Osteoblast (primary cell): ENCODE measurements around the gene SH3TC1. TPM values are rescaled to one million over a fixed set of nuclear protein-coding genes. Genes with fewer than 3 reads are reported as not detected.

ENCODE experiments used
- DNase-seq: peaks from one replicate; pipeline ENCODE4 v3.0.0; 2011; ENCODE audit warnings: low spot score, mixed read lengths; ENCODE audit not compliant: insufficient read length; ENCODE audit errors: missing footprints
- H2AFZ ChIP-seq: 2 replicates; pipeline ENCODE4 v1.6.0; 2011; ENCODE audit warnings: mild to moderate bottlenecking, low read length
- H3K27ac ChIP-seq: 2 replicates; pipeline ENCODE4 v1.5.1; 2011; ENCODE audit warnings: mild to moderate bottlenecking, low read depth, low read length, moderate library complexity
- H3K27me3 ChIP-seq: 2 replicates; pipeline ENCODE4 v1.6.0; 2012; ENCODE audit warnings: mild to moderate bottlenecking, control low read depth, inconsistent platforms, low read length, moderate library complexity; ENCODE audit not compliant: insufficient read depth
- H3K36me3 ChIP-seq: 2 replicates; pipeline ENCODE4 v1.5.1; 2011; ENCODE audit warnings: mild to moderate bottlenecking, low read length, control low read depth, moderate library complexity; ENCODE audit not compliant: insufficient read depth
- H3K4me1 ChIP-seq: 2 replicates; pipeline ENCODE4 v1.5.1; 2011; ENCODE audit warnings: mild to moderate bottlenecking, low read length, control low read depth, moderate library complexity; ENCODE audit not compliant: insufficient read depth
- H3K4me2 ChIP-seq: 2 replicates; pipeline ENCODE4 v1.6.0; 2011; ENCODE audit warnings: mild to moderate bottlenecking, low read length; ENCODE audit not compliant: insufficient read depth
- H3K4me3 ChIP-seq: fragments of 200-600 bp; sonication (generic); 3 replicates; pipeline ENCODE4 v1.5.1; 2012; ENCODE audit warnings: mild to moderate bottlenecking, low read length, inconsistent platforms; ENCODE audit not compliant: insufficient read depth
- H3K79me2 ChIP-seq: 2 replicates; pipeline ENCODE4 v1.6.0; 2012; ENCODE audit warnings: mild to moderate bottlenecking, low read length, control low read depth, inconsistent platforms; ENCODE audit not compliant: insufficient read depth
- H3K9me3 ChIP-seq: 2 replicates; pipeline ENCODE4 v1.5.1; 2011; ENCODE audit warnings: low read depth, low read length, control low read depth
- H4K20me1 ChIP-seq: 2 replicates; pipeline ENCODE4 v1.6.0; 2012; ENCODE audit warnings: mild to moderate bottlenecking, low read length, control low read depth; ENCODE audit not compliant: insufficient read depth
- CTCF ChIP-seq: IDR thresholded peaks from 2 replicates; pipeline ENCODE4 v1.5.1; 2011; ENCODE audit warnings: mild to moderate bottlenecking, low read depth, low read length, moderate library complexity; ENCODE audit errors: extremely low read depth
- total RNA-seq: library from RNA; depleted of rRNA; stranded (reverse); fragments of >200 nt; gene quantifications from 2 replicates; pipeline ENCODE4 v1.2.3, GENCODE V29; 2012

Gene SH3TC1
- total RNA-seq, 1 donor = 3.6 TPM

- no peak overlapping the region for H3K4me3 ChIP-seq
- H3K79me2 ChIP-seq = no peaks in the 10 kb centered on the region
- no peaks in the 10 kb centered on the region for H3K36me3 ChIP-seq
- H3K27me3 ChIP-seq = peaks cover 5% of the 10 kb centered on the region
- no peak overlapping the region for H2AFZ ChIP-seq
- H3K4me2 ChIP-seq = no peak overlapping the region
- H4K20me1 ChIP-seq = no peaks in the 10 kb centered on the region
- DNase-seq = peak; percentile 81
- no peaks in the 10 kb centered on the region for H3K9me3 ChIP-seq
- no peak for TF ChIP-seq CTCF
- peaks cover 5% of the 10 kb centered on the region for H3K4me1 ChIP-seq
- H3K27ac ChIP-seq = no peak overlapping the region
Observed at GRCh38 chr4:8270912-8271815, 72.1 kb downstream of the SH3TC1 start.

- Histone ChIP-seq H3K36me3 (no peaks in the 10 kb centered on the region), H3K4me3 (no peak overlapping the region), H3K79me2 (no peaks in the 10 kb centered on the region), H3K9me3 (no peaks in the 10 kb centered on the region), H2AFZ (no peak overlapping the region), H4K20me1 (no peaks in the 10 kb centered on the region), H3K27ac (no peak overlapping the region), H3K27me3 (peaks cover 5% of the 10 kb centered on the region), H3K4me2 (no peak overlapping the region), H3K4me1 (peaks cover 12% of the 10 kb centered on the region)
- no peak for TF ChIP-seq CTCF
- no peak for DNase-seq
Observed at GRCh38 chr4:8271821-8272220, 72.7 kb downstream of the SH3TC1 start.

GRCh38 chr4:8272472-8273428, 73.7 kb downstream of the SH3TC1 start:
- DNase-seq = peak; percentile 89
- Histone ChIP-seq H3K27ac (no peak overlapping the region), H3K4me3 (no peak overlapping the region), H3K36me3 (no peaks in the 10 kb centered on the region), H3K79me2 (no peaks in the 10 kb centered on the region), H4K20me1 (no peaks in the 10 kb centered on the region), H3K4me2 (no peak overlapping the region), H3K4me1 (peaks cover 16% of the 10 kb centered on the region), H2AFZ (no peak overlapping the region), H3K9me3 (no peaks in the 10 kb centered on the region), H3K27me3 (peaks cover 5% of the 10 kb centered on the region)
- no peak for TF ChIP-seq CTCF
